ENCODE data around the gene PROB1.
"Not testable (repeated sequence)": the region's sequence is repeated elsewhere in the genome, so short reads cannot be mapped to it uniquely, and the experiment has no call there.

PROB1 gene

GRCh38 chr5:139394654-139395566 lies at the start of gene PROB1:
PROB1 (minus strand) TSS chr5:139395104; CDS start chr5:139395081, 23 bp downstream.
- no peak for DNase-seq (ENCODE audit: extremely low read depth in 1 of 2, low read depth in 1 of 2)

- no peak for DNase-seq (ENCODE audit: extremely low read depth in 1 of 2, low read depth in 1 of 2)
Observed at GRCh38 chr5:139443831-139444453, 49.0 kb upstream of the PROB1 start.

- not testable (repeated sequence) for DNase-seq (ENCODE audit: extremely low read depth in 1 of 2, low read depth in 1 of 2)
Observed at GRCh38 chr5:139440416-139440815, 45.5 kb upstream of the PROB1 start.

- peak; percentile 69 to 83 for DNase-seq (ENCODE audit: extremely low read depth in 1 of 2, low read depth in 1 of 2)
Observed at GRCh38 chr5:139439013-139439903, 44.4 kb upstream of the PROB1 start, which contains the start of gene DNAJC18. DNAJC18 (minus strand) TSS chr5:139439525; CDS start chr5:139439445, 80 bp downstream.

- DNase-seq (ENCODE audit: extremely low read depth in 1 of 2, low read depth in 1 of 2) = no peak
Observed at GRCh38 chr5:139438707-139439012, 43.8 kb upstream of the PROB1 start.

GRCh38 chr5:139435676-139436075 lies 40.8 kb upstream of the PROB1 start:
- DNase-seq (ENCODE audit: extremely low read depth in 1 of 2, low read depth in 1 of 2) = no peak

- no peak for DNase-seq (ENCODE audit: extremely low read depth in 1 of 2, low read depth in 1 of 2)
Observed at GRCh38 chr5:139431706-139432105, 36.8 kb upstream of the PROB1 start.

GRCh38 chr5:139430015-139430414 lies 35.1 kb upstream of the PROB1 start:
- no peak for DNase-seq (ENCODE audit: extremely low read depth in 1 of 2, low read depth in 1 of 2)

GRCh38 chr5:139426203-139426885 lies 31.4 kb upstream of the PROB1 start:
- DNase-seq (ENCODE audit: extremely low read depth in 1 of 2, low read depth in 1 of 2) = no peak

- DNase-seq (ENCODE audit: extremely low read depth in 1 of 2, low read depth in 1 of 2) = no peak
Observed at GRCh38 chr5:139425497-139425896, 30.6 kb upstream of the PROB1 start.

GRCh38 chr5:139422307-139422893 lies 27.5 kb upstream of the PROB1 start:
- peak in 1 of 2 donors; percentile 21 for DNase-seq (ENCODE audit: extremely low read depth in 1 of 2, low read depth in 1 of 2)

- no peak for DNase-seq (ENCODE audit: extremely low read depth in 1 of 2, low read depth in 1 of 2)
Observed at GRCh38 chr5:139419226-139420192, 24.6 kb upstream of the PROB1 start.

GRCh38 chr5:139418793-139419192 lies 23.9 kb upstream of the PROB1 start:
- DNase-seq (ENCODE audit: extremely low read depth in 1 of 2, low read depth in 1 of 2) = no peak

- DNase-seq (ENCODE audit: extremely low read depth in 1 of 2, low read depth in 1 of 2) = no peak
Observed at GRCh38 chr5:139417214-139417613, 22.3 kb upstream of the PROB1 start.

- no peak for DNase-seq (ENCODE audit: extremely low read depth in 1 of 2, low read depth in 1 of 2)
Observed at GRCh38 chr5:139416651-139417050, 21.7 kb upstream of the PROB1 start.

GRCh38 chr5:139415869-139416268 lies 21.0 kb upstream of the PROB1 start:
- DNase-seq (ENCODE audit: extremely low read depth in 1 of 2, low read depth in 1 of 2) = no peak

GRCh38 chr5:139415221-139415861 lies 20.4 kb upstream of the PROB1 start:
- DNase-seq (ENCODE audit: extremely low read depth in 1 of 2, low read depth in 1 of 2) = no peak

- no peak for DNase-seq (ENCODE audit: extremely low read depth in 1 of 2, low read depth in 1 of 2)
Observed at GRCh38 chr5:139414581-139415130, 19.8 kb upstream of the PROB1 start.
